PFSK-1 (cell line): ENCODE data around the gene ETV2.

ENCODE experiments used
- FOXP2 ChIP-seq: optimal IDR thresholded peaks from 2 replicates; pipeline ENCODE3; 2011; ENCODE audit warnings: borderline replicate concordance, control low read depth, inconsistent platforms; ENCODE audit not compliant: insufficient read depth; ENCODE audit errors: extremely low read length, extremely low read depth
- POLR2AphosphoS5 ChIP-seq: IDR thresholded peaks from 2 replicates; pipeline ENCODE4 v1.6.1; 2012; ENCODE audit warnings: low read depth, mild to moderate bottlenecking, control low read depth, low read length, moderate library complexity
- SIN3A ChIP-seq: IDR thresholded peaks from 2 replicates; pipeline ENCODE4 v1.6.1; 2012; ENCODE audit warnings: mild to moderate bottlenecking, low read length, moderate library complexity, borderline replicate concordance; ENCODE audit not compliant: insufficient read depth
- TAF1 ChIP-seq: IDR thresholded peaks from 2 replicates; pipeline ENCODE4 v1.6.1; 2012; ENCODE audit warnings: low read length, control low read depth, borderline replicate concordance; ENCODE audit not compliant: insufficient read depth
- TF ChIP-seq, protein P1 (sequence below), 2 experiments: IDR thresholded peaks; 2 replicates each; pipeline versions ENCODE4 v1.6.1 to v1.8.0; 2011 to 2012; ENCODE audit warnings: low read depth in 2 of 2, low read length in 2 of 2, control low read depth in 1 of 2, inconsistent platforms in 1 of 2, mild to moderate bottlenecking in 1 of 2, moderate library complexity in 1 of 2; ENCODE audit not compliant: insufficient read depth in 1 of 2

Gene ETV2

DNA sequence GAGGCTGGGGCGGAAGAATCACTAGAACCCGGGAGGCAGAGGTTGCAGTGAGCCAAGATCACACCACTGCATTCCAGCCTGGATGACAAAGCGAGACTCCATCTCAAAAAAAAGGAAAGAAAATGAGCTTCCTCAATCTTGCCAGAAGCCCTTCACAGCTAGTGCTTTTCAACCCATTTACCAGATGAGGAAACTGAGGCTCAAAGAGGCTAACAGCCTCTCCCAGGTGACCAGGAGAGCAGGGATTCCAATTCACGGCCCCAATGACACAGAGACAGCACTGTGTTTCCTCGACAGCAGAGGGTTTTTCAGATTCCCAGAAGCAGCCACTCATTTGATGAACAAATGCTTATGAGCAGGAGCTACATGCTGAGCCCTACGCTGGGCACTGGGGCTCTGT lies 28.0 kb downstream of the ETV2 start:
- TF ChIP-seq TAF1, result no peak
- no peak for TF ChIP-seq POLR2AphosphoS5
- TF ChIP-seq FOXP2, result no peak
- TF ChIP-seq, protein P1, sequence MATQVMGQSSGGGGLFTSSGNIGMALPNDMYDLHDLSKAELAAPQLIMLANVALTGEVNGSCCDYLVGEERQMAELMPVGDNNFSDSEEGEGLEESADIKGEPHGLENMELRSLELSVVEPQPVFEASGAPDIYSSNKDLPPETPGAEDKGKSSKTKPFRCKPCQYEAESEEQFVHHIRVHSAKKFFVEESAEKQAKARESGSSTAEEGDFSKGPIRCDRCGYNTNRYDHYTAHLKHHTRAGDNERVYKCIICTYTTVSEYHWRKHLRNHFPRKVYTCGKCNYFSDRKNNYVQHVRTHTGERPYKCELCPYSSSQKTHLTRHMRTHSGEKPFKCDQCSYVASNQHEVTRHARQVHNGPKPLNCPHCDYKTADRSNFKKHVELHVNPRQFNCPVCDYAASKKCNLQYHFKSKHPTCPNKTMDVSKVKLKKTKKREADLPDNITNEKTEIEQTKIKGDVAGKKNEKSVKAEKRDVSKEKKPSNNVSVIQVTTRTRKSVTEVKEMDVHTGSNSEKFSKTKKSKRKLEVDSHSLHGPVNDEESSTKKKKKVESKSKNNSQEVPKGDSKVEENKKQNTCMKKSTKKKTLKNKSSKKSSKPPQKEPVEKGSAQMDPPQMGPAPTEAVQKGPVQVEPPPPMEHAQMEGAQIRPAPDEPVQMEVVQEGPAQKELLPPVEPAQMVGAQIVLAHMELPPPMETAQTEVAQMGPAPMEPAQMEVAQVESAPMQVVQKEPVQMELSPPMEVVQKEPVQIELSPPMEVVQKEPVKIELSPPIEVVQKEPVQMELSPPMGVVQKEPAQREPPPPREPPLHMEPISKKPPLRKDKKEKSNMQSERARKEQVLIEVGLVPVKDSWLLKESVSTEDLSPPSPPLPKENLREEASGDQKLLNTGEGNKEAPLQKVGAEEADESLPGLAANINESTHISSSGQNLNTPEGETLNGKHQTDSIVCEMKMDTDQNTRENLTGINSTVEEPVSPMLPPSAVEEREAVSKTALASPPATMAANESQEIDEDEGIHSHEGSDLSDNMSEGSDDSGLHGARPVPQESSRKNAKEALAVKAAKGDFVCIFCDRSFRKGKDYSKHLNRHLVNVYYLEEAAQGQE (IDR thresholded peaks at IDR 0.05; ENCODE audit: insufficient read depth in 1 of 2, low read depth in 2 of 2, low read length in 2 of 2), result no peak
- no peak for TF ChIP-seq SIN3A

DNA sequence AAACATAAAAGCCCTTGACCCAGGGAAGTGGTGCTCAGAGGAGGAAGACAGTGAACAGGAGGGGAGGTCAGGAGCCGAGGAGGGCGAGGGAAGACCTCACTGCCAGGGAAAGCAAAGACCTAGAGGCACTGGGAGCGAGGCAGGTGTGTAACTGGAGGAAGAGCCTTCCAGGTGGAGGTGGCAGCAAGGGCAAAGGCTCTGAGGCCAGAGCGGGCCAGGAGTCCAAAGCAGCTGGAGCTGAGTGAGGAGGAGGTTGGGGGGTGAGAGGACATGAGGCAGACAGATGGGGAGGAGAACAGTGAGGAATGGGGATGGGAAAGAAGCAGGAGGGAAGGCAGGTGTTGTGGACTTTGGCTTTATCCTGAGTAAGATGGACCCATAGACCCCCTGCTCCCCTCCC lies 28.4 kb downstream of the ETV2 start:
- TF ChIP-seq SIN3A, result no peak
- TF ChIP-seq, protein P1 (IDR thresholded peaks at IDR 0.05; ENCODE audit: insufficient read depth in 1 of 2, low read depth in 2 of 2, low read length in 2 of 2), result no peak
- no peak for TF ChIP-seq POLR2AphosphoS5
- no peak for TF ChIP-seq TAF1
- TF ChIP-seq FOXP2, result no peak

DNA sequence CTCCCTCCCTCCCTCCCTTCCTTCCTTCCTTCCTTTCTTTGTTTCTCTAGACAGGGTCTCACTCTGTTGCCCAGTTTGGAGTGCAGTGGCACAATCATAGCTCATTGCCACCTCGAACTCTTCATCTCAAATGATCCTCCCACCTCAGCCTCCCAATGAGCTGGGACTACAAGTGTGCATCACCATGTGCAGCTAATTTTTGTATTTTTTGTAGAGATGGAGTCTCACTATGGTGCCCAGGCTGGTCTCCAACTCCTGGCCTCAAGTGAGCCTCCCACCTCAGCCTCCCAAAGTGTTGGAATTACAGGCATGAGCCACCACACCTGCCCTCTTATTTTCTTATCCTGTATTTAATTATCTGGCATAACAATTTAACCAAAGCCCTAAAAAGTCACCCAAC lies 29.1 kb downstream of the ETV2 start:
- TF ChIP-seq TAF1 (no peak), POLR2AphosphoS5 (no peak), FOXP2 (no peak), SIN3A (no peak)
- TF ChIP-seq, protein P1 (IDR thresholded peaks at IDR 0.05; ENCODE audit: insufficient read depth in 1 of 2, low read depth in 2 of 2, low read length in 2 of 2), result no peak

DNA sequence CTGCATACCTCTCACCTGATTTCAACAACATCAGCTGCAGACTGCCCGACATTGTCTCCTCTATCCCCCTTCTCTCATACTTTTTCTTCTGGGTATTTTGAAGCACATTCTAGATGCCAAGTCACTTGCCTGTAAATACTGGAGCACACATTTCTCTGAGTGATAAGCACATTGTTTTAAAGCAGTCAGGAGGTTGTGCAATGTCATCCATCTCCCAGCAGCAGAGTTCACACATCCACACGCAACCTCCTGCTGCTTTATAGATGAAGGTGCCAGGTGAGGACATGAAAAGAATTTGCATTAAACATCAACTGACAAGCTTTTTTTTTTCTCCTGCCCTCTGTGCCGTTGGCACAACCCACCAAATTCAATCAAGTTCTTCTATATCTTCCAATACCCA lies 30.3 kb downstream of the ETV2 start:
- TF ChIP-seq POLR2AphosphoS5 (no peak), SIN3A (no peak), TAF1 (no peak), FOXP2 (no peak)
- TF ChIP-seq, protein P1 (IDR thresholded peaks at IDR 0.05; ENCODE audit: insufficient read depth in 1 of 2, low read depth in 2 of 2, low read length in 2 of 2), result no peak
